Caki2 (cell line): ENCODE results near the gene TRABD2B. TPM values are rescaled to one million over a fixed set of nuclear protein-coding genes. Genes with fewer than 3 reads are reported as not detected.

Experiments used
- DNase-seq: peaks from one replicate; pipeline ENCODE4 v3.0.0-alpha.2; 2015; ENCODE audit warnings: low read depth
- in situ Hi-C: cut with HindIII; loops from 2 replicates; pipeline ENCODE4 v1.10.0; 2016; ENCODE audit warnings: low sequenced_read_pairs, low pct_unique_long_range_greater_than_20kb, mixed read lengths
- total RNA-seq: library from RNA; depleted of rRNA; stranded (reverse); fragments of >200 nt; shearing (Covaris generic); gene quantifications from 2 replicates; pipeline ENCODE4 v1.2.3, GENCODE V29; 2014; ENCODE audit warnings: low replicate concordance

The TRABD2B gene
- total RNA-seq, 1 experiment from 2014 or later = 0.57 TPM

DNA sequence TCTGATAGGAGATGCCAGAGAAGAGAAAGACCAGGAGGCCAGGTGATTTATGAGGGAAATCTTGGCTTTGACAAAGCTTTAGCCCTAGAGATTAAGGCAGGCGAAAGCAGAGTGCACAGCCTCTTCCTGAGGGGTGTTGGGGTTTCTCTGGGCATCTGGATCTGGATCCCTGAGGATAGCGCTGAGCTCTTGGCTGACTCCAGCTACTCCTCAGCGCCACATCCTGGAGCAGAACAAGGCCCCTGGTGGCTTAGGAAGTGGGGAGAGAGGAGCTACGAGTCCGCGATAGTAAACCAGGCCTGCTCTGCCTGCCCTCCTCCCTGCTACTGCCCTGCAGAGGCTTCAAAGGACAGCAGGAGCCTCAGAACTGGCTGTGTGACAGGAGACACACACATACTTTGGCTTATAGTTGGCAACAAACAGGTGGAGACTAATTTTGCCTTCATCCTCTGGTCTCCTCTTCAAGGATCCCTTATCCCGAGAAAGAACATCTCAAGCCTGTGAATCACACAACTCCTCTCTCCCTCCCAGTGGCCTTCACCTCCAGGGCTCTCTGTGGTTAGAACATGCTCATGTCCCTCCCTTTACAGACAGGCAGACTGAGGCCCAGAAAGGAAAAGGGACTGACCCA lies 66.9 kb downstream of the TRABD2B start:
- no peak for DNase-seq
- in situ Hi-C loops = no loop called here

DNA sequence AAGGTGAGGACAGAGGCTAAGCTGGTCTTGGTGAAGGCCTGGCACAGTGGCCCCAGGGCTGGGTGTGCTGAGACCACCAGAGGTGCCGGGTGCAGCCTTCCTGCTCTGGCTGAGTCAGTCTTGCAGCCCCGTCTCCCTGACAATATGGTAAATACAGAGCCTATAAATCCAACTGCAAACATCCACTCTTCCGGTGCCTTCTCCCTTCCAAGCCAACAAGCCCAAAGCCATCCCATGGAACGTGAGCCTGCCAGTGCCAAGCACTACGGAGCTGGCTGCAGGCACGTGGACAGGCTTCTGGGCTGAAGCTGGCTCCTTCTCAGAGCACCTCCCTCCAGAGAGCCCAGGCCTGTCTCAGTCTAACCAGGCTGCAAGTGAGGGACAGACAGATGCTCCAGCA lies 70.0 kb downstream of the TRABD2B start:
- in situ Hi-C loops = no loop called here
- no peak for DNase-seq

- in situ Hi-C loops = no loop called here
- no peak for DNase-seq
Observed at GRCh38 chr1:47926461-47926999, 70.7 kb downstream of the TRABD2B start.

GRCh38 chr1:47924270-47925048 lies 72.7 kb downstream of the TRABD2B start:
- in situ Hi-C loops = no loop called here
- DNase-seq = no peak

DNA sequence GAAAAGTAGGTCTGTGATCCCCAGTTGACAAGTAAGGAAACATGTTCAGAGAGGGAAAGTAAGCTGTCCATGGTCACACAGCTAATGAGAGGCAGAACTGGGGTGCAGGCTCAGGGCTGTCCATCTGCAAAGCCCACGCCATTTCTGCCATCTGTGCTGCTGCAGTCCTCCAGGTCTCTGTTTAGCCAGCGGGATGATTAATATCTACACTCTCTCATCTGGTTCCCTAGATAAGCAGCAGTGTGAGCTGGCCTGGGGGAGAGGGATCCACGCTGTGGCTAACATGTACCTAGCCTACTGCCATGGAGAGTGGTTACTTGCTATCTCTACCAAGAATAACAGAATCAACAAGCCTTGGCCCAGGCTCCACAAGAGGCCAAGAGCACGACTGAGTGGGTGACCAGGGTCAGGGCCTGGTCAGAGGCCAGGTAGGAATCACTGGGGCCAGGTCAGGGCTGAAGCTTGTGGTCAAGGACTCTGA lies 75.2 kb downstream of the TRABD2B start:
- in situ Hi-C loops = no loop called here
- no peak for DNase-seq

GRCh38 chr1:47919113-47919833 lies 77.9 kb downstream of the TRABD2B start:
- DNase-seq = no peak
- in situ Hi-C loops = no loop called here

DNA sequence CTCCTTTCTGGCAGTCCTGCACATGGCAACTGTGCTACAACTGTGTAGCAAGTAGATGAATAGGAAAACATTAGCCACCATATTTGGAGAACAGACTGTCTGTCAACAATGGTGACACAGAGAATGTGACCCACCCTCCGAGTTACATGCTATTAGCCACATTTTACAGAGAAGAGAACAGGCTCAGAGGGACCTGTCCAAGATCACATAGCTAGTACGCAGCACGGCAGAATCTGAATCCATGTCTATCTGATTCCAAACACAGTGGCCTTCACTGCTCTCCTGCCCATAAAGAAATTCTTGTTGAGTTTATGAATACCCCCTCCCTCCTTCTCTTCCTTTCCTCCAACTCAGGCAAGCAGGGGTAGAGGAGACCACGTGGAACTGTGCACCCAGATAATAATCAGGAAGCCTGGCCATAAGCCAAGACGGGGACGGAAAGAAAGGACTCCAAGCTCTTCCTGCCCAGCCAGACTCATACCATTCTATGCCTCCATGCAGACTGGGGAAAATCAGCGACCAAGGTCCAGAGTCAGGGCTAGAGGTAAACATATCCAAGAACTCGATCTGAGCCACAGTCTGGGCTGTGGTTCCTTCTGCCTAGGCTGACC lies 78.8 kb downstream of the TRABD2B start:
- DNase-seq = no peak
- in situ Hi-C loops = no loop called here

- in situ Hi-C loops = no loop called here
Observed at GRCh38 chr1:47917687-47918086, 79.5 kb downstream of the TRABD2B start.

GRCh38 chr1:47915677-47916353 lies 81.4 kb downstream of the TRABD2B start:
- in situ Hi-C loops = no loop called here
- DNase-seq = no peak

More at GRCh38 chr1:47917687-47918086, 79.5 kb downstream of the TRABD2B start:
- DNase-seq = no peak

- no peak for DNase-seq
- in situ Hi-C loops = no loop called here
Observed at GRCh38 chr1:47914952-47915676, 82.1 kb downstream of the TRABD2B start.

DNA sequence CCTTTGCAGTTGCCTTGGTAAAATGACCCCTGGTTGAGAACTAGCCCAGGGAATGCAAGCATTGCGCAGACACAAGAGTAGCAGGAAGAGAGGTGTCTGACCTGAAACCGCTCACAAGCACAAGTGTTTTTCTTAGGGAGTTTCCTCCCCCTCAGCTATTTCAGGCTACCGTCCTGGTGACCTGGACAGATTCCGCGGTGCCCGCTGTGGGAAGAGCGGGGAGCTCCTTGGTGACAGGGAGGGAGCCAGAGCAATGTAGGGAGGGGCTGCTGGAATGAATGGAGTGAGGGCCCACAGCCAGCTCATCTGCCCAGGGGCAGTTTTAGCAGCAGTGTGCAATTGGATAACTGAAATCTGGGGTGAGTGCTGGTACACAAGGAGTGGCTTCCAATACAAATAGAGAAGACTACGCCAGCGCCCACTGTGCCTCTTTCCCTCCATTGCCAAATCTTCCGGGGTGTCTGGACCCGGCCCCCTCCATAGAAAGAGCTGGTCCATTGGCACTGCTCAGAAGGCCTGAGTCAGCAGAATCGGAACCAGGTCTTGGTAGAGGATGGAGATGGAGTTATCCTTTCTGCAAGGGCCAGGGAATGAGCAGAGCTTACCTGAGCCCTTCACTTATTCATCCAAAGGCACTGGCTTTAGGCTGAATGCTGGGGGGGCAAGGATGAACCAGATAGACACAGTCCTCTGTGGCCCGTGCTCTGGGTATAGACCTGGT lies 82.8 kb downstream of the TRABD2B start:
- in situ Hi-C loops = no loop called here
- DNase-seq = no peak

- DNase-seq = no peak
- in situ Hi-C loops = no loop called here
Observed at GRCh38 chr1:47913225-47913823, 83.9 kb downstream of the TRABD2B start.

- in situ Hi-C loops = no loop called here
- no peak for DNase-seq
Observed at GRCh38 chr1:47912756-47913155, 84.4 kb downstream of the TRABD2B start.

DNA sequence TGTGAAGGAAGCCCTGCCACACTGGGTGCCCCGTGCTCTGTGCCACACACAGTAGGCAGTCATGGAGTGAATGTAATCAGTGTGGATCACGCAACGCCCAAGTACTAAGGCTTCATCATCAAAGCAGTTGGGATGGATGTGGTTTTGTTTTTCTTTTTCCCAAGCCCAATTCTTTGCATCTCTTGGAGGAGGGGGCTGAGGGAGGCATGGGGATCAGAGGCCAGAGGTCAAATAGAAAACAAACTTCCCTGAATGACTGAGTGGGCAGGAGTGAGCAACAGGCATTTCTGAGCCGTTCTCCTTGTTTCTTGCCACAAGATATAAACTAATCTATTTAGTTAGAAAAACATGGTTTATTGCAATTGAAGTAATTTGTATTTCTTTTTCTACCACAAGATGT lies 85.3 kb downstream of the TRABD2B start:
- in situ Hi-C loops = no loop called here
- DNase-seq = no peak

DNA sequence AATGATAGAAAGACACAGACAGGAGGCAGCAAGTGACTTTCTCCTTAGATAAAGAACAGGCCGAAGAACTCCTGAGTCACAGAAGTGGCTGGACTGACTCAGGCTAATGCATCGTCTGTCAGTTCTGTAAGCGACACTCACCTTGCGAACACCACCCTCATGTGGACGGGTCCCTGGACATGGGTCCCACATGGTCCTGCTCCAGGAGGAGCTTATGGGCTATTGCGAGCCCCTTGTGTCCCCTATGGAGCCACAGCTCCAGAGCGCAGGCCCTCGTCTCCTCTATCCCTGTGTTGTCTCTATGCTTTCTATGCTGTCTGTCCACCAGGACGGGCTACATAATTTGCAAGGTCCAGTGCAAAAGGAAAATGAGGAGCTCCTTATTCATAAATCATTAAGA lies 85.8 kb downstream of the TRABD2B start:
- in situ Hi-C loops = no loop called here
- DNase-seq = no peak

DNA sequence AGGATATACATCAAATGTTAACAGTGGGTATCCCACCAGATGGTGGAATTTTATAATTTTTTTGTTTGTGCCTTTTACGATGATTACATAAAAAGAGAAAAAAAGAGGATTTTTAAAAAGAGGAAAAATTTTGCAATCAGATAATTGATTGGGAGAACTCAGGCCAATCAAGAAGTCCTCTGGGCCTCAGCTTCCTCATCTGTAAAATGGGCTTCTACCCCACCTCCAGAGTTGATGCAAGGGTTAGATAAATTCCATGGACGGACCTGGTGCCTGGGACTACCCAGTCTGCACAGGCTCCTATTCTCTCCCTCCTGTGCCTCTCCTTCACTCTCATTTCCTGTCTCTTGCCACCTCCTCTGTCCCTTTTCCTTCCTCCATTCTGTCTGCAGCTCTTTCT lies 88.9 kb downstream of the TRABD2B start:
- no peak for DNase-seq
- in situ Hi-C loops = no loop called here

DNA sequence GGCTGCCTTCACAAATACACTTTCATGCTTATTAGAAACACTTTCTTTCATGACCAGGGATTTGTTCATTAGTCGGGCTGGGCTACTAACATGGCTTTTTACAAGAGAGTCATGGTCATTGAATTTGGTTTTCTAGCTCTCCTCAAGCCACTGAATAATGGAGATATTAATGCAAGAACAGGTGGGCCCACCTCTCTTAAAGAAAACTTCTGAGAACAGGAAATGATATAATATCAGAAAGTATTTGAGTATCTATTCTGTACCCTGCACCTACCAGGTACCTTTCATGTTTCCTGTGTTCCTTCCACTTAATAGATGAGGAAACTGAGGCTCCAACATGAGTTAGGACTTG lies 90.0 kb downstream of the TRABD2B start:
- in situ Hi-C loops = no loop called here
- DNase-seq = no peak
